ENCODE measurements around the gene JMY.

GRCh38 chr5:79267180-79267579 lies 31.2 kb downstream of the JMY start:
- TF ChIP-seq CTCF (IDR thresholded peaks at IDR 0.05), result no peak
- TF ChIP-seq POLR2A (IDR thresholded peaks at IDR 0.05), result no peak
